NOMO-1 treated with dmso at 0.1 percent for 144 hours (cell line): ENCODE data around the gene SAE1.

Experiments
- DNase-seq: peaks from one replicate; lab custom pipeline; 2025; ENCODE audit not compliant: unreplicated experiment; lab: John Stamatoyannopoulos, UW

Gene SAE1

DNA sequence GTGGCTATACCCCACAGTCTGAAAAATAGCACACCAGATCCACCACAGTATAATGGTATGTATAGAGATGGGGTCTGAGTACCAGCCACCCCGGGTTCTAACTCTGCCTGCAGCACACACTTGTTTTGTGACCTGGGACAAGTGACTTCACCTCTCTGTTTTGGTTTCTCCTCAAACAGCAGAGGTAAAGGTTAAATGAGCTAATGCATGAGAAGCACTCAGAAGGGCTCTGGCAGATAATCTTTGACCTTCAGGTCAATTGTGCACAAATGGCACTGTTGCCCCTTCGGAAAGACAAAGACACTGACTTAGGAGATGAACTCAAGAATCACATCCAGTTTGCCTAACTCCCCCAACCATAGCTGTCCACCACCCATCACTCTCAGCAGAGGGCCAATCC lies 24.8 kb upstream of the SAE1 start:
- DNase-seq: no peak

DNA sequence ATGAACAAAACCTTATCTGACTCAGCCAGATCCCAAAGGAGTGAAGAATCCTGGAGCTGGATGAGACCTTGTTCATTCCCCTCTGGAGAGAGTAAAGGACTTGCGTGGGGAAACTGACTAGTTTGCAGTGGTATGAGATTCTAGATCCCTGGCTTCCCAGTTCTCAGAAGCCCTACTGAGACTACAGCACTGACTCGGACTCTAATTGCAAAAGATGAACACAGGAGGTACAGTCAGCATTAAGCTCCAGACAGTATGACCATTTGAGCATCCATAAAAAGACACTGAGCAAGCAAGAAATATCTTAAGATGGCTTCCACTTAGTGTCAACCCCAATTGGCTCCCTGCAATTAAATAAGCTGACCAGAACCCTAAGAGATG lies 23.8 kb upstream of the SAE1 start:
- DNase-seq: no peak

DNA sequence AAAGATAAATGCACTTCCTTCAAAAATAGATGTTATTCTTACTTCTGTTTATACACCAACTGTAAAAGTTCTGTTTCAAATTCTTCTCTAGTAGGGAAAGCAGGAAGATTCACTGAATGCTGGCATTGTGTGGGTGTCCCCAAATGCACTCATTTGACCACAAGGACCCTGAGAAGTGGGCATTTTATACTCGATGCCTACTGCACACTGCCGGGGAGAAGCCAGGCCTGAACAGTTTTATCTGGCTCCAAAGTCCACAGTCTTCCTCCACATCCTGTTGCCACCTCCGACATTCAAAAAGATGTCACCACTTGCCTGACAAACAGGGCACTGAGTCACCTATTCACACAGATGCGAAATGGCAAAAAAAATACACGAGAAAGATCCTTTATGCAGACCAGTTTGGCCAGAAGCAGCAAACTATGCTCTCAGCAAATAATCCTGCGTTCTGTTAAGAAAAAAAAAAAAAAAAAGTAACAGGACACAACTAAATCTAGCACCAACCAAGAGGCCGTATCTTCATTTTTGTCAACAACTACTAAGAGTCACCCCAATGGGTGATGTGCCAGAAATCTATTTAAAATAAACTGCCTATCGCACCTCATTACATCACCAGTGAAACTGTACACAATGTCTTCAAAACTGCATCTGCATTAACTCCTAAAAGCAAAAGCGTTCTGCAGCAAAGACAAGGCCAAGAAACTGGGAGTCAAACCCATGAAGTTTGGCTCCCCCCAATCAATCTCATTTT lies 23.3 kb upstream of the SAE1 start:
- DNase-seq: no peak

- no peak for DNase-seq
Measured at GRCh38 chr19:47107953-47108746, 22.5 kb upstream of the SAE1 start.

DNA sequence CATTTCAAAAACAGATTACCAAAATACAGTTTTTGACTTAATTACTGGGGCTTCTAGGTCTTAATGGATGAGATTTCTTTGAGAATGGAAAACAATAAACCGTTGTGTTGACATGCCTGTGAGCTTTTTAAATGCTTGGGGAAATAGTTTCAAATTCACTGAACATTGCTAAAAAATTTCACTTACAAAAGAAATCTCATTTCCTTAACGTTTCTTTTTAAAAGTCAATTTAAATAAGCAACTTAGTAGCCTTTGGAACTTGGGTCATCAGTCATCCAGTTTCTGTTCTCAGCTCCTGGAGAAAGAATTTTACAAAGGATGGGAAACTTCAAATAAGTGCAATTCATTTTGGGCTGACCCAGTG lies 21.5 kb upstream of the SAE1 start:
- no peak for DNase-seq

- DNase-seq: no peak
Measured at GRCh38 chr19:47109541-47110375, 20.9 kb upstream of the SAE1 start.

- no peak for DNase-seq
Measured at GRCh38 chr19:47110521-47111005, 20.1 kb upstream of the SAE1 start.

DNA sequence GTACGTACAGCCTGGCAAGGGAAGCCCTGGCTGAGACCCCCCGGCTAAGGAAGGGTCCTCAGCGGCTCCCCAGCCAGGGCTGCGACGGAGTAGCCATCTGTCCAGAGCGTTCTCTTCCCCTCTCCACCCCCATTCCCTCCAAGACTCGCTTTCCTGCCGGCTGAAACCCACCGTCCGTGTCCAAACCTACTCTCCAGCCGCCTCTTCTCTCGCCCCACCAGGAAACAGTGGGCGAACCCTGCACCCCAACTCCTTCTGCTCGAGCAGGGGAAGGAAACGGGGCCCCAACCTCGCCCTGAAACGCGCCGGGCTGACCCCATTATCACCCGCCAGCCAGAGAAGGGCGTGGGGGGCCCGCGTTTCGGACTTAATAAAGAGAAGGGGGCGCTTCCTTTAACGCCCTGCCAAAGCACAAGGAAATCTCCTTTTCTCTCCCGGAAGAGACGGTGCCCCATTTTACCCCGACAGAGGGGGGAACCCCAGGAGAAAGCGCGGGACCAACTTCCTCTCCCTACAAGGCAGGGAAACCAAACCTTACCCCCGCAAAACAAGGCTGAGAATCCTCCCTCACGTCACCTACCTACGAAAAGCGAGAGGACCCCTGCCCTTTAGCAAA lies 19.5 kb upstream of the SAE1 start:
- DNase-seq: peak; percentile 13

GRCh38 chr19:47111682-47112165 lies 18.9 kb upstream of the SAE1 start:
- no peak for DNase-seq

DNA sequence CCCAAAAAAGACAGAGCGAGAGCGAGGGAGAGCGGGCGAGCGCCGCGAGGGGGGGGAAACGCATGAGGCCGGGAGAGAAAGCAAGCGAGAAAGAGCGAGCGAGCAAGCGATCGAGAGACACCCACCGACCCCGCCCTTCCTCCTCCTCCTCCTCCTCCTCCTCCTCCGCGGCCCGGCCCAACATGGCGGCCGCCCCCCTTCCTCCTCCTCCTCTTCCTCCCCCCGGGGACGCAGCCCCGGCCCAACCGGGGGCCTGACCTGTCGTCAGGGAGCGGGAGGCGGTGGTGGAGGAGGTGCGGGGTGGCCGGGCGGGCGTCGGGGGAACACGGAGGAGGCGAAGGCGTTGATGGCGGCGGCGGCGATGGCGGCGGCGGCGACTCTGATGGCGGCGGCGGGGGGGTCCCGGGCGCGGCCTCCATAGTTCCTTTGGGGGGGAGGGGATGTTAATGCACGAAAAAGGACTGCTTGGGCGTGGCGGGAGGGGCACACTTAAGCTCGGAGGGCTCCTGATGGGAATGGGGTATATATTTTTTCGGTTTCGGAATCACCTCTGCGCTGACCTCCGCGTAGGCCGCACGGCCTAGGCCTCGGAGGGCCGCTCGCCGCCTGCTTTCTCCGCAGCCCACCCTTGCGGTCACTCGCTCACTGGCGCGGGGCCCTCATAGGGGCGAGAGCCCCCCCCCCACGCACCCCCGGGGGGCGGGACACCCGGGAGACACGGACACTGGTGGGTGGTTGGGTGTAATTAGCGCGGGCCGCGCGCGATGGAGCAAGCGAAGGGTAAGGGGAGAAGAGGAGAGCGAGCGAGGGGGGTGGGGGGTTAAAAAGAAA lies 18.3 kb upstream of the SAE1 start:
- DNase-seq: peak; percentile 87

DNA sequence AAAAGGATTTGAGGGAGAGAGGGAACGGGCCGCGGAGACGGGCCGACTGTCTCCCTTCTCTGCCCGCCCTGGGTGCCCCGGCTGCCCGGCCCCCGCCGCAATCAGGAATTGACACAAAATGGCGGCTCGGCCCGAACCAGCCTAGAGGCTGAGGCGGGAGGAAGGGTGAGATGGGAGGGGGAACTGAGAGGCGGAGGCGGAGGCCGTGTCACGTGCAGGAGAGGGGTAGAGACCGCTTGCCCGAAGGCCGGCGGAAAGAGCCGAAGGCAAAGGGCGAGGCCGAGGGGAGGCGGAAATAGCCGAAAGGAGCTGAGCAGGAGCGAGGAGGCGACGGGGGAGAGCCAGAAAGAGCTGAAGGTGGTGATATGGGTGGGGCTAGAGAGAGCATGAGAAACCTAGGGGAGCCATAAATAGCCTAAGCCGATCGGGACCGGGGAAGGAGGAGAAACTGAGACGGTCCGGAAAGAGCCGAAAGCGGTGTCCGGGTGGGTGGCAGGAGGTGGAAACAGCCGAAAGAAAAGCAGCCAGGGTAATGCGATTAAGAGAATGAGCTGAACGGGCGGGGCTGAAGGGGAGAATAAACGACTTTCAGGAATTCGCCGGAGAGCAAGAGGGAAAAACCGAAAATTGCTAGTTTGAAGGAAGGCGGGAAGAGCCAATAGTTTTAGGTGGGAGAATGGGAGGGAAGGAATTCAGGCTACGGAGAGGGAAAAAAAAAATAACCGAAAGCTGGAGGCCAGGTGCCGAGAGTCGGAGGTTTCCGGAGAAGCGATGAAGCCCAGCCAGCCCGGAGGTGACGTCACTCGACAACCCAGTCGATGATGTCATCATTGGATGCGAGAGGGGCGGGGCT lies 17.4 kb upstream of the SAE1 start, which contains the start of gene ZC3H4:
Gene ZC3H4 (minus strand): TSS at position 780 of the 853 bp plus-strand sequence. CDS start 1,192 bp downstream, outside the sequence.
- DNase-seq: peak; percentile 99

DNA sequence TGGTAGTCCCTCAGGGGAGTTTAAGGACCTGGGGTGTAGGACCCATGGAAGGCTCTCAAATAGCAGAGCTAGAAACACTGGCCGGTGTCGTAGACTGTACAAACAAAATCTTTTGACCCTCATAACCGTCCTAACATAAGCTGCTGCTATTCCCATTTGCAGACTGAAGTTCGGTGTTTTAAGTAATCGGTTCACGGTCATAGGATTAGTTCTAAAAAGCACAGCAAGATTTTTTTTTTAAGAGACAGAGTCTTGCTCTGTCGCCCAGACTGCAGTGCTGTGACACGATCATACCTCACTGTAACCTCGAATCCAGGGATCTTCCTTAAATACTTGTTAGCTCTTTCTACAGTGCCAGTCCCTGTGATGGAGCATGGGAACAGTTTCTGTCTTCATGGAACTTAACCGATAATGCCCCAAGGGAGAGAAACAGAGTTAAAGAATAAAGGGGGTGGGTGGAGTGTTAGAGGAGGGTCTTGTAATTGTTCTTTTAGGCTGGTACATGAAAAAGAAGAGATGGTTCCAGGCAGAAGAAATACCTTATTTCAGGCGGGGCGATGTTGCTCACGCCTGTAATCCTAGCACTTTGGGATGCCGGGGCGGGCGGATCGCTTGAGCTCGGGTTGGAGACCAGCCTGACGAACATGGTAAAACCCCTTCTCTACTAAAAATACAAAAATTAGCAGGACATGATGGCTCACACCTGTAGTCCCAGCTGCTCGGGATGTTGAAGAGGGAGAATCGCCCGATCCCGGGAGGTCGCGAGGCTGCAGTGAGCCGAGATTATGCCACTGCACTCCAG lies 16.6 kb upstream of the SAE1 start:
- DNase-seq: no peak

DNA sequence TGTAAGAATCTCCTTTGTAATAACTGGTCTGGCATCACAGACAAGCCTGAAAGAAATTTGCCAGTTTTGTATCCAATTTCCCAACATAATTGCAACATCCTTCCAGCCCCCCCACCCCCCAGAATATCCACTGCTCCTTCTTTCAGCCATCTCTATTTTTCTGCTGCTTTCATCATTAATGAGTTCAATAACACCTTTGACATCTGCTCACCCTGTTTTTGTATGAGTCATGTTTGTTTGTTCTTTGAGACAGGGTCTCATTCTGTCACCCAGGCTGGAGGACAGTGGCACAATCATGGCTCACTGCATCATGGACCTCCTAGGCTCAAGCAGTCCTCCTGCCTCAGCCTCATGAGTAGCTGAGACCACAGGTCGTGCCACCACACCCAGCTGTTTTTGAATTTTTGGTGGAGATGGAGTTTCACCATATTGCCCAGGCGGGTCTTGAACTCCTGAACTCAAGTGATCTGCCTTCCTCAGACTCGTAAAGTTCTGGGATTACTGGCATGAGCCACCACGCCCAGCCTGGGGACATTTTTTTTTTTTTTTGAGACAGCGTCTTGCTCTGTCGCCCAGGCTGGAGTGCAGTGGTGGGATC lies 10.1 kb upstream of the SAE1 start:
- no peak for DNase-seq

GRCh38 chr19:47122359-47123335 lies 8.0 kb upstream of the SAE1 start:
- no peak for DNase-seq

GRCh38 chr19:47123406-47123805 lies 7.2 kb upstream of the SAE1 start:
- DNase-seq: no peak

GRCh38 chr19:47124937-47125668 lies 5.5 kb upstream of the SAE1 start:
- DNase-seq: no peak
